ENCODE measurements around the gene LRRFIP1. TPM values are rescaled to one million over a fixed set of nuclear protein-coding genes. Genes with fewer than 3 reads are reported as not detected.

Gene LRRFIP1
- polyA plus RNA-seq, 1 of the 3 experiments (the other 2 are of a cell fraction), result 47.3 TPM

GRCh38 chr2:237598468-237599208 is 28.7 kb upstream of the LRRFIP1 start (continued):
- TF ChIP-seq RAD21 (IDR thresholded peaks at IDR 0.05; ENCODE audit: low read length) (no peak), PBX3 (IDR thresholded peaks at IDR 0.05) (no peak), MXI1 (IDR thresholded peaks at IDR 0.05; ENCODE audit: low read depth, low read length) (no peak)

- Histone ChIP-seq H3K4me1 (ENCODE audit: control insufficient read depth in 1 of 2, insufficient read depth in 2 of 2, low read depth in 1 of 2, low read length in 1 of 2) (peaks cover 0 to 3% of the 10 kb centered on the region in 2 experiments; a peak in 1 of 4 replicates), H4K20me1 (ENCODE audit: insufficient read depth) (no peaks in the 10 kb centered on the region), H2AFZ (ENCODE audit: low read depth) (no peak overlapping the region), H3K79me2 (ENCODE audit: insufficient read depth) (no peaks in the 10 kb centered on the region), H3K4me2 (no peak overlapping the region), H3K9me3 (no peaks in the 10 kb centered on the region), H3K9me2 (no peaks in the 10 kb centered on the region), H3K9ac (no peak overlapping the region), H3K36me3 (replicated peaks in 1 of 2; ENCODE audit: control insufficient read depth in 1 of 2, insufficient read depth in 2 of 2, low read length in 1 of 2) (no peaks in the 10 kb centered on the region), H3F3A (replicated peaks; ENCODE audit: insufficient read depth) (no peaks in the 10 kb centered on the region), H3K27me3 (ENCODE audit: insufficient read depth) (no peaks in the 10 kb centered on the region), H3K27ac (ENCODE audit: low read depth in 2 of 2, low read length in 1 of 2) (no peak overlapping the region), H3K4me3 (ENCODE audit: low read depth in 2 of 2, low read length in 1 of 2) (no peak overlapping the region)
- TF ChIP-seq FOSL2 (IDR thresholded peaks at IDR 0.05; ENCODE audit: borderline replicate concordance, low read depth), result no peak
- no peak for TF ChIP-seq GATA2 (CRISPR knock-in tag; IDR thresholded peaks at IDR 0.05)
- POLR2A ChIA-PET, result no interaction called here
- CTCF ChIA-PET, result interaction anchor here (2.0 to 5.1 kb wide), 3 partner anchors 16 to 146 kb away, joined by 8 to 31 read pairs (median 10); no protein-coding TSS in a partner anchor
- WGBS (ENCODE audit: low lambda C conversion rate), result 85% methylated on average over 9 of the region's 9 CpGs
- no peak for DNase-seq
Measured at GRCh38 chr2:237599465-237600110, 27.8 kb upstream of the LRRFIP1 start.

GRCh38 chr2:237600205-237600846 is 27.1 kb upstream of the LRRFIP1 start:
- 91% methylated on average over 11 of the region's 16 CpGs for WGBS (ENCODE audit: low lambda C conversion rate)
- peak; percentile 49 for DNase-seq
- Histone ChIP-seq H3K27me3 (ENCODE audit: insufficient read depth) (no peaks in the 10 kb centered on the region), H3F3A (replicated peaks; ENCODE audit: insufficient read depth) (no peaks in the 10 kb centered on the region), H3K36me3 (replicated peaks in 1 of 2; ENCODE audit: control insufficient read depth in 1 of 2, insufficient read depth in 2 of 2, low read length in 1 of 2) (no peaks in the 10 kb centered on the region), H3K27ac (ENCODE audit: low read depth in 2 of 2, low read length in 1 of 2) (no peak overlapping the region), H3K9me2 (no peaks in the 10 kb centered on the region), H3K9me3 (no peaks in the 10 kb centered on the region), H4K20me1 (ENCODE audit: insufficient read depth) (no peaks in the 10 kb centered on the region), H2AFZ (ENCODE audit: low read depth) (no peak overlapping the region), H3K4me1 (ENCODE audit: control insufficient read depth in 1 of 2, insufficient read depth in 2 of 2, low read depth in 1 of 2, low read length in 1 of 2) (peaks cover 0 to 3% of the 10 kb centered on the region in 2 experiments; a peak in 1 of 4 replicates), H3K4me3 (ENCODE audit: low read depth in 2 of 2, low read length in 1 of 2) (no peak overlapping the region), H3K79me2 (ENCODE audit: insufficient read depth) (no peaks in the 10 kb centered on the region), H3K4me2 (no peak overlapping the region), H3K9ac (no peak overlapping the region)
- TF ChIP-seq POLR2AphosphoS5 (IDR thresholded peaks at IDR 0.05; ENCODE audit: low read depth, low read length) (no peak), FOSL2 (IDR thresholded peaks at IDR 0.05; ENCODE audit: borderline replicate concordance, low read depth) (no peak), NRF1 (IDR thresholded peaks at IDR 0.05; ENCODE audit: low read depth, low read length) (no peak), GATA2 (CRISPR knock-in tag; IDR thresholded peaks at IDR 0.05) (no peak), USF1 (IDR thresholded peaks at IDR 0.05; ENCODE audit: borderline replicate concordance, low read depth) (no peak), SIN3A (IDR thresholded peaks at IDR 0.05; ENCODE audit: borderline replicate concordance, low read depth, low read length) (no peak), USF2 (IDR thresholded peaks at IDR 0.05; ENCODE audit: borderline replicate concordance, low read depth, low read length) (no peak), FOXM1 (IDR thresholded peaks at IDR 0.05; ENCODE audit: low read depth) (no peak), YY1 (IDR thresholded peaks at IDR 0.05; ENCODE audit: low read depth) (no peak)
- ChIA-PET POLR2A (no interaction called here), CTCF (interaction anchor here (0.8 to 5.1 kb wide), 5 partner anchors 17 to 145 kb away, joined by 3 to 31 read pairs (median 8); no protein-coding TSS in a partner anchor)

All from SK-N-SH (cell line).